VCaP (cell line): ENCODE results near the gene ABCA3.

Experiments used
- H3K27ac ChIP-seq: fragments of 450-650 bp; 2 replicates; pipeline ENCODE4 v1.5.1; 2017
- TF ChIP-seq, protein P1 (sequence below): fragments of 450-650 bp; conservative IDR thresholded peaks from 2 replicates; pipeline ENCODE4 v1.5.1; 2017; ENCODE audit warnings: mild to moderate bottlenecking, moderate library complexity

ABCA3 gene

GRCh38 chr16:2282866-2283555 is 57.5 kb downstream of the ABCA3 start:
- TF ChIP-seq, protein P1, sequence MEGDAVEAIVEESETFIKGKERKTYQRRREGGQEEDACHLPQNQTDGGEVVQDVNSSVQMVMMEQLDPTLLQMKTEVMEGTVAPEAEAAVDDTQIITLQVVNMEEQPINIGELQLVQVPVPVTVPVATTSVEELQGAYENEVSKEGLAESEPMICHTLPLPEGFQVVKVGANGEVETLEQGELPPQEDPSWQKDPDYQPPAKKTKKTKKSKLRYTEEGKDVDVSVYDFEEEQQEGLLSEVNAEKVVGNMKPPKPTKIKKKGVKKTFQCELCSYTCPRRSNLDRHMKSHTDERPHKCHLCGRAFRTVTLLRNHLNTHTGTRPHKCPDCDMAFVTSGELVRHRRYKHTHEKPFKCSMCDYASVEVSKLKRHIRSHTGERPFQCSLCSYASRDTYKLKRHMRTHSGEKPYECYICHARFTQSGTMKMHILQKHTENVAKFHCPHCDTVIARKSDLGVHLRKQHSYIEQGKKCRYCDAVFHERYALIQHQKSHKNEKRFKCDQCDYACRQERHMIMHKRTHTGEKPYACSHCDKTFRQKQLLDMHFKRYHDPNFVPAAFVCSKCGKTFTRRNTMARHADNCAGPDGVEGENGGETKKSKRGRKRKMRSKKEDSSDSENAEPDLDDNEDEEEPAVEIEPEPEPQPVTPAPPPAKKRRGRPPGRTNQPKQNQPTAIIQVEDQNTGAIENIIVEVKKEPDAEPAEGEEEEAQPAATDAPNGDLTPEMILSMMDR, result no peak
- no peak overlapping the region for H3K27ac ChIP-seq

DNA sequence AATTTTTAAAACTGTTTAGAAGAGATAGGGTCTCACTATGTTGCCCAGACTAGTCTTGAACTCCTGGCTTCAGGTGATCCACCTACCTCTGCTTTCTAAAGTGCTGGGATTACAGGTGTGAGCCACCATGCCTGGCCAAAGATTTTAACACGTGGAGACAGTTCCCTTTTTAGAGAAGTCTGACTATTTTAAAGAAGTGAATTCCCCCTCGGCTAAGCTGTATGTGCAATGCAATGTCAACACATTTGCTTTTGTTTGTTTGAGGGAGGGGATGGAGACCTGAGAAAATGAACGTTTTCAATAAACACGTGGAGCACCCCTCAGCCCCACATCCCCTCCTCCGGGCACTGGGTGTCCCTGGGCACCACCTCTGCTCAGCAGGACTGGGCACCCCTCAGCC is 58.3 kb downstream of the ABCA3 start:
- H3K27ac ChIP-seq, result no peak overlapping the region
- TF ChIP-seq, protein P1, result no peak

GRCh38 chr16:2280981-2281542 is 59.5 kb downstream of the ABCA3 start:
- TF ChIP-seq, protein P1, result no peak
- no peak overlapping the region for H3K27ac ChIP-seq

DNA sequence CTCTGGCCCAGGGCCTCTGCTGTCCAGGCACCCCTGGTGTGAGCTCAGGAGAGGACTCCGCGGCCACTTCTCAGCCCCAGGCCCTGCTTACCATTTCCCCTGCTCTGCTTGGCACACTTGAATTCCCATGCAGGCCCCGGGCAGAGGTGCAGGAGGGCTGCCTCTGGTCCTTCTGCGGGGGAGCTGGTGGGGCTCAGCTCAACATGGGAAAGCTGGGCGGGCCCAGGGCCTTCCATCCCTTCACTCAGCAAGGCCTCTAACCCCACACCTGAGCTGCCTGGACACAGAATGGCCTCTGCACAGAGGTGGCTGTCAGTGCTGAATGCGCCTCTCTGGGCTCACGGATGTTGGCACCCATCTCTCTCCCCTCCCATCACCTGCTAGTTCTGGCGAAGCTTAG is 60.1 kb downstream of the ABCA3 start:
- TF ChIP-seq, protein P1, result no peak

GRCh38 chr16:2278956-2279800 is 61.4 kb downstream of the ABCA3 start:
- TF ChIP-seq, protein P1, result no peak
- no peak overlapping the region for H3K27ac ChIP-seq

More for the DNA sequence above, 60.1 kb downstream of the ABCA3 start:
- no peak overlapping the region for H3K27ac ChIP-seq

DNA sequence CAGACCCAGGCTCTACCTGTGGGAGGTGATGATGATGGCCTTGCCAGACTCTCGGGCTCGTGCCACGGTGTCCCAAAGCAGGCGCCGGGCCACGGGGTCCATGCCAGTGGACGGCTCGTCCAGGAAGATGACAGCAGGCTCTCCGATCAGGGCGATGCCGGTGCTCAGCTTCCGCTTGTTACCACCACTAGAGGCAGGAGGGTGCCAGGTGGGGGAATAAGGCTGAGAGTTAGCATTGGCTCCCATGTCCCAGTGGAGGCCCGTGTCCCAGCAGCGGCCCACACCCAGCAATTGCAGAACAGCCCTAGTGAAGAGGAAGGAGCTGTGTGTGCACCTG is 62.3 kb downstream of the ABCA3 start:
- TF ChIP-seq, protein P1, result no peak
- no peak overlapping the region for H3K27ac ChIP-seq
